GM12801 (cell line): ENCODE measurements around the gene TNFRSF13B.

Source experiments
- CTCF ChIP-seq: IDR thresholded peaks from one replicate; pipeline ENCODE4 v1.5.1; 2011; ENCODE audit warnings: control low read depth; ENCODE audit not compliant: insufficient read length; ENCODE audit errors: extremely low read depth

Gene TNFRSF13B

GRCh38 chr17:16930571-16931317 lies 41.2 kb downstream of the TNFRSF13B start:
- no peak for TF ChIP-seq CTCF

- no peak for TF ChIP-seq CTCF
These were observed 42.0 kb downstream of the TNFRSF13B start for GRCh38 chr17:16929757-16930520.

- no peak for TF ChIP-seq CTCF
These were observed 42.8 kb downstream of the TNFRSF13B start for GRCh38 chr17:16929035-16929680.

GRCh38 chr17:16928406-16929034 lies 43.4 kb downstream of the TNFRSF13B start:
- TF ChIP-seq CTCF = no peak

GRCh38 chr17:16927641-16928321 lies 44.1 kb downstream of the TNFRSF13B start:
- TF ChIP-seq CTCF = no peak

- TF ChIP-seq CTCF = no peak
These were observed 45.1 kb downstream of the TNFRSF13B start for GRCh38 chr17:16926571-16927451.
